ENCODE measurements around the gene ALPK1.
A peak's percentile ranks its signal among the peaks of the same experiment; 100 is the strongest.

The ALPK1 gene

DNA sequence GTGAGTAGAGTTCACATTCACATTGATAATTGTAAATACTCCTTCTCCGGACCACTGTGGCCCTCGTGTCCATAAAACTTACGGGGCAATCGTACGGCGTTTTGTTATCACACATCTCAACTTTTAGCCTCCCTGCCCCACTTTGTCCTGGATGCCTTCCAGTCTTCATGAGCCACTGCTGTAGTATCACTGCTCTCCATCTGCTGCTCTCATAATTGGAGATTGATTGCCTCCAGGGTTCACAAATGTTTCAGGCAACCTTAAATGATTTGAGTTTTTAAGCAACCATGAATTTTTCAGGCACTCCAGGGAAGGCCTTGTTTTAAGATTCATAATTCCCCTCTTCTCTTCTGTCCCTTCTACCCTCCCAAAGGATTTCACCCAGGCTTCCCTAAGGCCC lies 28.4 kb downstream of the ALPK1 start:
- TF ChIP-seq SNAI2 (CRISPR knock-in tag; IDR thresholded peaks at IDR 0.05) (no peak), TOX (CRISPR knock-in tag; IDR thresholded peaks at IDR 0.05; ENCODE audit: borderline replicate concordance) (no peak), TSHZ2 (CRISPR knock-in tag; IDR thresholded peaks at IDR 0.05) (0 out of 2 replicates have a peak, but pooled peaks have one; percentile 43), ZNF8 (CRISPR knock-in tag; IDR thresholded peaks at IDR 0.05) (no peak), ISL1 (CRISPR knock-in tag; IDR thresholded peaks at IDR 0.05) (no peak), TCF4 (CRISPR knock-in tag; IDR thresholded peaks at IDR 0.05; ENCODE audit: borderline replicate concordance) (no peak), ZNF70 (CRISPR knock-in tag; IDR thresholded peaks at IDR 0.05) (no peak)
- TF ChIP-seq, protein P1, sequence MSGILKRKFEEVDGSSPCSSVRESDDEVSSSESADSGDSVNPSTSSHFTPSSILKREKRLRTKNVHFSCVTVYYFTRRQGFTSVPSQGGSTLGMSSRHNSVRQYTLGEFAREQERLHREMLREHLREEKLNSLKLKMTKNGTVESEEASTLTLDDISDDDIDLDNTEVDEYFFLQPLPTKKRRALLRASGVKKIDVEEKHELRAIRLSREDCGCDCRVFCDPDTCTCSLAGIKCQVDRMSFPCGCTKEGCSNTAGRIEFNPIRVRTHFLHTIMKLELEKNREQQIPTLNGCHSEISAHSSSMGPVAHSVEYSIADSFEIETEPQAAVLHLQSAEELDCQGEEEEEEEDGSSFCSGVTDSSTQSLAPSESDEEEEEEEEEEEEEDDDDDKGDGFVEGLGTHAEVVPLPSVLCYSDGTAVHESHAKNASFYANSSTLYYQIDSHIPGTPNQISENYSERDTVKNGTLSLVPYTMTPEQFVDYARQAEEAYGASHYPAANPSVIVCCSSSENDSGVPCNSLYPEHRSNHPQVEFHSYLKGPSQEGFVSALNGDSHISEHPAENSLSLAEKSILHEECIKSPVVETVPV (CRISPR knock-in tag; IDR thresholded peaks at IDR 0.05) = no peak
- ATAC-seq = peak; percentile 30; the same call in 1 of the 3 replicates

DNA sequence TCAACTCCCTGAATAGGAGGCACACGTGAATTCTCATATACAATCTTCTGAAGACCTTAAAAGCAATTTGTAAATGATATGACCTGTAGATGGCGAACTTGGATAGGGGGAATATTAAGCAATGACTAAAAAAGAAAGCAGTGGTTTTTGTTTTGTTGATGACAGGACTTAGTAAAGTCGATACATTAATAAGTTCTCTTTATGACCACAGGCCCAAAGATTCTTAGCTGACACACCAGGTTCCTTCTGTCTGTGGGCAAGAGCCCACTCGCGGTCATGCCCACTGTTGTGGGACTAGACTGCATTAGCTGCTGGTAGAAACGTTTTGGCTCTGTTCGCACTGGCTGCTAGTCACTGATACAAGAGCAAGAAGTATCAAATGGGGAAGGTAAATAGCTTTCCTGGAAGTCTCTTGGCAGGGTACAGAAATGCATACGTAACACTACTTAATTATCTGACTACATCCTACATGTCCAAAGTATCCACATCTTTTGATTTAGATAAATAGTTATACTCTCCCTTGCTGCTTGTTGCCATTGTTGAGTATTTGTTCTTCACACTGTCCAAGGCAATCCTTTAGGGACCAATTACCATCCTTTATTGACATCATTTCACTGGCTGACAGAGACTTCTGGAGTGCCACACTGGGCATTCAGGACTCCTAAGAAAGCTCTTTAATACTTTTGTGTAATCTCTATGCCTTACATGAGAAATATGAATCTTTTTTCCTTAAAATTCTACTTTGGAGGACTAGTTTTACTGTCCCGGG lies 31.0 kb downstream of the ALPK1 start:
- TF ChIP-seq ZC3H10 (CRISPR knock-in tag; IDR thresholded peaks at IDR 0.05) = no peak
- no peak for TF ChIP-seq BACH2 (CRISPR knock-in tag; IDR thresholded peaks at IDR 0.05; ENCODE audit: borderline replicate concordance)
- no peak for TF ChIP-seq TOX (CRISPR knock-in tag; IDR thresholded peaks at IDR 0.05; ENCODE audit: borderline replicate concordance)
- TF ChIP-seq TCF4 (CRISPR knock-in tag; IDR thresholded peaks at IDR 0.05; ENCODE audit: borderline replicate concordance) = no peak
- TF ChIP-seq, protein P1 (CRISPR knock-in tag; IDR thresholded peaks at IDR 0.05) = no peak
- no peak for TF ChIP-seq ZFP30 (CRISPR knock-in tag; IDR thresholded peaks at IDR 0.05)
- TF ChIP-seq PPARA (CRISPR knock-in tag; IDR thresholded peaks at IDR 0.05; ENCODE audit: borderline replicate concordance) = no peak
- no peak for TF ChIP-seq PATZ1 (CRISPR knock-in tag; IDR thresholded peaks at IDR 0.05; ENCODE audit: borderline replicate concordance)
- no peak for TF ChIP-seq ARNTL (CRISPR knock-in tag; IDR thresholded peaks at IDR 0.05; ENCODE audit: borderline replicate concordance, low read depth)
- TF ChIP-seq CSDC2 (CRISPR knock-in tag; IDR thresholded peaks at IDR 0.05) = no peak
- TF ChIP-seq ZNF8 (CRISPR knock-in tag; IDR thresholded peaks at IDR 0.05) = no peak
- TF ChIP-seq GLIS3 (CRISPR knock-in tag; IDR thresholded peaks at IDR 0.05) = no peak
- no peak for TF ChIP-seq ZFP3 (CRISPR knock-in tag; IDR thresholded peaks at IDR 0.05)
- no peak for TF ChIP-seq POU6F1 (CRISPR knock-in tag; IDR thresholded peaks at IDR 0.05; ENCODE audit: borderline replicate concordance, low read depth)
- no peak for TF ChIP-seq TSHZ2 (CRISPR knock-in tag; IDR thresholded peaks at IDR 0.05)
- no peak for TF ChIP-seq ZNF565 (CRISPR knock-in tag; conservative IDR thresholded peaks at IDR 0.05; ENCODE audit: low read depth)
- TF ChIP-seq ZNF70 (CRISPR knock-in tag; IDR thresholded peaks at IDR 0.05) = no peak
- TF ChIP-seq CREB5 (CRISPR knock-in tag; IDR thresholded peaks at IDR 0.05; ENCODE audit: low read depth) = no peak
- TF ChIP-seq OSR1 (CRISPR knock-in tag; IDR thresholded peaks at IDR 0.05) = no peak
- no peak for TF ChIP-seq SNAI2 (CRISPR knock-in tag; IDR thresholded peaks at IDR 0.05)
- ATAC-seq = peak; percentile 80
